H1 (cell line): ENCODE results near the gene LOXHD1. TPM values are rescaled to one million over a fixed set of nuclear protein-coding genes. Genes with fewer than 3 reads are reported as not detected.

Source experiments
- CTCF ChIA-PET: fragments of 300-600 bp; sonication (Branson Sonifier 250); formaldehyde crosslinking; loops from one replicate; lab custom pipeline; 2021; ENCODE audit not compliant: partially characterized antibody; lab: Charles Lee
- POLR2A ChIA-PET: fragments of 300-600 bp; sonication (Branson Sonifier 250); formaldehyde crosslinking; loops from one replicate; lab custom pipeline; 2021; ENCODE audit warnings: inconsistent platforms; ENCODE audit not compliant: partially characterized antibody; lab: Charles Lee
- DNase-seq, 2 experiments: peaks; one replicate each; pipeline versions ENCODE4 v3.0.0 to v3.0.0-alpha.2; 2010 to 2022; ENCODE audit warnings: low spot score in 2 of 2, low read depth in 1 of 2, mixed read lengths in 1 of 2
- FAIRE-seq: peaks from 2 replicates; lab custom pipeline; 2011; peaks lifted over from hg19 to GRCh38; lab: Jason Lieb, UNC
- H2AFZ ChIP-seq: 2 replicates; pipeline ENCODE4 v1.8.1; 2012; ENCODE audit warnings: low read length, inconsistent platforms
- H2AK5ac ChIP-seq: 2 replicates; pipeline ENCODE4 v1.6.1; 2013; ENCODE audit warnings: low read depth, low read length
- H2BK120ac ChIP-seq: replicated peaks from 2 replicates; pipeline ENCODE3; 2013; ENCODE audit warnings: low read depth, low read length, inconsistent platforms
- H2BK12ac ChIP-seq: 2 replicates; pipeline ENCODE4 v1.6.1; 2013; ENCODE audit warnings: low read depth, low read length
- H2BK15ac ChIP-seq: 2 replicates; pipeline ENCODE4 v1.6.1; 2013; ENCODE audit warnings: low read length
- H2BK20ac ChIP-seq: 2 replicates; pipeline ENCODE4 v1.6.1; 2013; ENCODE audit warnings: low read length
- H2BK5ac ChIP-seq: 2 replicates; pipeline ENCODE4 v1.6.1; 2013; ENCODE audit warnings: low read depth, low read length
- H3K14ac ChIP-seq: 2 replicates; pipeline ENCODE4 v1.6.1; 2013; ENCODE audit warnings: inconsistent platforms; ENCODE audit not compliant: insufficient read length
- H3K18ac ChIP-seq: 2 replicates; pipeline ENCODE4 v1.6.1; 2013; ENCODE audit warnings: low read length; ENCODE audit errors: extremely low read depth
- H3K23ac ChIP-seq: 2 replicates; pipeline ENCODE4 v1.6.1; 2013; ENCODE audit warnings: inconsistent platforms; ENCODE audit not compliant: insufficient read length
- H3K23me2 ChIP-seq: 2 replicates; pipeline ENCODE4 v1.6.1; 2013; ENCODE audit warnings: low read depth, low read length
- H3K27ac ChIP-seq: 2 replicates; pipeline ENCODE4 v1.6.1; 2011; ENCODE audit warnings: low read depth, low read length, inconsistent platforms
- H3K27me3 ChIP-seq, 4 experiments: replicated peaks in 1 of 4; 1 replicate in 1 of 4; 2 replicates in 3 of 4; pipeline versions ENCODE4 v1.6.1 to v1.8.1; 2011 to 2013; ENCODE audit warnings: low read length in 3 of 4, mild to moderate bottlenecking in 3 of 4, inconsistent platforms in 2 of 4, mixed read lengths in 2 of 4, moderate library complexity in 1 of 4; ENCODE audit not compliant: control insufficient read depth in 3 of 4, insufficient read depth in 3 of 4; ENCODE audit errors: extremely low read depth in 1 of 4
- H3K36me3 ChIP-seq, 4 experiments: 2 replicates each; pipeline versions ENCODE4 v1.6.1 to v1.8.1; 2011 to 2013; ENCODE audit warnings: mild to moderate bottlenecking in 4 of 4, low read length in 3 of 4, moderate library complexity in 2 of 4, control low read depth in 1 of 4, inconsistent platforms in 1 of 4; ENCODE audit not compliant: insufficient read depth in 4 of 4, control insufficient read depth in 2 of 4
- H3K4ac ChIP-seq: replicated peaks from 2 replicates; pipeline ENCODE3; 2013; ENCODE audit warnings: low read length, low read depth, mixed read lengths, inconsistent platforms; ENCODE audit not compliant: insufficient read length
- H3K4me1 ChIP-seq, 4 experiments: replicated peaks in 1 of 4; 1 replicate in 1 of 4; 2 replicates in 3 of 4; pipeline versions ENCODE4 v1.6.1 to v1.8.1; 2011 to 2013; ENCODE audit warnings: low read length in 3 of 4, inconsistent platforms in 2 of 4, mixed read lengths in 1 of 4; ENCODE audit not compliant: insufficient read depth in 4 of 4, control insufficient read depth in 3 of 4
- H3K4me2 ChIP-seq, 2 experiments: 2 replicates each; pipeline versions ENCODE4 v1.6.1 to v1.8.1; 2011 to 2013; ENCODE audit warnings: low read depth in 2 of 2, low read length in 2 of 2, control low read depth in 1 of 2, inconsistent platforms in 1 of 2, mild to moderate bottlenecking in 1 of 2; ENCODE audit not compliant: insufficient read depth in 1 of 2
- H3K4me3 ChIP-seq, 4 experiments: fragments of 200-600, 300-600 bp in 1 of 4; sonication (generic), shearing (Covaris generic), sonication (Bioruptor Twin) in 1 of 4; 2 replicates each; pipeline versions ENCODE4 v1.5.1 to v1.8.1; 2011 to 2016; ENCODE audit warnings: low read length in 4 of 4, low read depth in 3 of 4, control low read depth in 2 of 4, inconsistent platforms in 2 of 4, mild to moderate bottlenecking in 2 of 4, mixed read lengths in 1 of 4, moderate library complexity in 1 of 4; ENCODE audit not compliant: insufficient read depth in 2 of 4; ENCODE audit errors: extremely low read depth in 1 of 4
- H3K56ac ChIP-seq: replicated peaks from 2 replicates; pipeline ENCODE3; 2013; ENCODE audit warnings: low read depth, mild to moderate bottlenecking, mixed read lengths, low read length, inconsistent platforms; ENCODE audit not compliant: insufficient read length
- H3K79me1 ChIP-seq: 2 replicates; pipeline ENCODE4 v1.6.1; 2013; ENCODE audit warnings: low read depth, low read length, control low read depth
- H3K79me2 ChIP-seq, 2 experiments: 2 replicates each; pipeline versions ENCODE4 v1.6.1 to v1.8.1; 2012 to 2013; ENCODE audit warnings: low read length in 2 of 2, mild to moderate bottlenecking in 2 of 2, inconsistent platforms in 1 of 2; ENCODE audit not compliant: insufficient read depth in 2 of 2, control insufficient read depth in 1 of 2
- H3K9ac ChIP-seq, 4 experiments: replicated peaks in 1 of 4; 1 replicate in 1 of 4; 2 replicates in 3 of 4; pipeline versions ENCODE4 v1.6.1 to v1.8.1; 2011 to 2013; ENCODE audit warnings: low read depth in 3 of 4, low read length in 3 of 4, control low read depth in 2 of 4, mild to moderate bottlenecking in 2 of 4, moderate library complexity in 2 of 4, inconsistent platforms in 1 of 4; ENCODE audit errors: extremely low read depth in 1 of 4
- H3K9me3 ChIP-seq, 2 experiments: 2 replicates each; pipeline versions ENCODE4 v1.6.1 to v1.8.1; 2012 to 2013; ENCODE audit warnings: mild to moderate bottlenecking in 2 of 2, moderate library complexity in 2 of 2, control low read depth in 1 of 2, inconsistent platforms in 1 of 2, low read depth in 1 of 2, low read length in 1 of 2, mixed read lengths in 1 of 2; ENCODE audit not compliant: insufficient read depth in 2 of 2
- H4K20me1 ChIP-seq, 2 experiments: replicated peaks in 1 of 2; 2 replicates each; pipeline versions ENCODE3 to v1.8.1; 2011 to 2013; ENCODE audit warnings: inconsistent platforms in 2 of 2, low read length in 2 of 2, mild to moderate bottlenecking in 1 of 2; ENCODE audit not compliant: insufficient read depth in 2 of 2, control insufficient read depth in 1 of 2
- H4K5ac ChIP-seq: 2 replicates; pipeline ENCODE4 v1.6.1; 2013; ENCODE audit warnings: low read length, low read depth, mixed read lengths, inconsistent platforms; ENCODE audit not compliant: insufficient read length
- H4K8ac ChIP-seq: 2 replicates; pipeline ENCODE4 v1.8.0; 2013; ENCODE audit warnings: mild to moderate bottlenecking, moderate library complexity, low read length, inconsistent platforms; ENCODE audit not compliant: insufficient read depth; ENCODE audit errors: extremely low read depth
- H4K91ac ChIP-seq: replicated peaks from 2 replicates; pipeline ENCODE3; 2013; ENCODE audit warnings: low read length, mixed read lengths, inconsistent platforms; ENCODE audit not compliant: insufficient read length
- polyA plus RNA-seq, 7 experiments: library from polyadenylated mRNA; depleted of rRNA in 3 of 7; stranded (reverse) in 5 of 7; unstranded in 2 of 7; fragments of >200 nt in 5 of 7; fragments of 200-250 nt in 2 of 7; gene quantifications; 1 replicate in 5 of 7; 2 replicates in 1 of 7; 4 replicates in 1 of 7; pipeline versions ENCODE4 v1.2.1 to v1.2.3, GENCODE V29; 2011 to 2013; ENCODE audit warnings: missing spikeins in 2 of 7, mixed read lengths in 2 of 7
- total RNA-seq: library from RNA; stranded (reverse); fragmentation: NEBNext Ultra II Directional; extraction: Animal tissue kit (Norgen Biotek cat#: 25700); gene quantifications from 2 replicates; pipeline ENCODE4 v1.2.1, GENCODE V29; 2021
- TF ChIP-seq, protein P1 (sequence below): IDR thresholded peaks from 2 replicates; pipeline ENCODE4 v1.6.1; 2011; ENCODE audit warnings: low read depth, mild to moderate bottlenecking, low read length; ENCODE audit not compliant: insufficient read depth

Gene LOXHD1
- total and polyA plus RNA-seq, 2 of the 8 experiments (the other 6 are each of a cell fraction or from before 2014, with no cell fraction given): 0.02 TPM; not detected in 1

DNA sequence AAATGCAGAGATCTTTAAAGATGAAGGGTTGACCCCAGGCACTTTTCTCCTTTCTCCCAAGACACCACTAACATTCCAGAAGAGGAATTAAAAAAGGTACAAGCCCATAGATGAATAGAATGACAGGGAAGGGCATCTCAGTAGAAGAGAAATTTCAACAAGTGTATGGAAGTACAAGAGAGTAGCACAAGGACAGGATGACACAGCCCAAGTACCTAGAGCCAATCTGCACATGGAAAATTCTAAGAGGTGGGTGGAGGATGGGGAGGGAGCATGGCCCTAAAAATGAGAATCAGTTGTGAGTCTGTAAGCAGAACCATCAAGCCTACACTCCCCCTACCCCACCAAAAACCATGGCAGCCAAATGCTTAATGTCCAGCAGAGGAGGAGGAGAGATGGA is 39.7 kb upstream of the LOXHD1 start:
- no peaks in the 10 kb centered on the region for H4K20me1 ChIP-seq
- peaks cover 0 to 10% (median 2%) of the 10 kb centered on the region in 4 experiments; a peak in 5 of 7 replicates for H3K4me1 ChIP-seq
- H3K27me3 ChIP-seq: no peaks in the 10 kb centered on the region
- no peak overlapping the region for H2BK15ac ChIP-seq
- H2BK5ac ChIP-seq: no peak overlapping the region
- H3K23ac ChIP-seq: no peak overlapping the region
- no peak overlapping the region for H2BK12ac ChIP-seq
- H3K14ac ChIP-seq: no peak overlapping the region
- FAIRE-seq (no peak), DNase-seq (no peak)
- H3K23me2 ChIP-seq: peaks cover 7% of the 10 kb centered on the region; the same call in 1 of the 2 replicates
- no peak overlapping the region for H4K8ac ChIP-seq
- CTCF ChIA-PET: interaction anchor here (0.6 to 1.7 kb wide), 2 partner anchors 39 to 263 kb away, joined by 3 to 6 read pairs; no protein-coding TSS in a partner anchor
- no peak overlapping the region for H2AFZ ChIP-seq
- POLR2A ChIA-PET: interaction anchor here (1.6 kb wide), 1 partner anchor 9 kb away, joined by 3 read pairs; no protein-coding TSS in a partner anchor
- no peak overlapping the region for H3K4ac ChIP-seq
- no peak overlapping the region for H3K27ac ChIP-seq
- no peaks in the 10 kb centered on the region for H3K79me2 ChIP-seq
- H3K56ac ChIP-seq: no peak overlapping the region
- no peak overlapping the region for H4K91ac ChIP-seq
- no peak overlapping the region for H3K4me2 ChIP-seq
- H3K4me3 ChIP-seq: no peak overlapping the region
- no peak overlapping the region for H3K9ac ChIP-seq
- no peaks in the 10 kb centered on the region for H3K9me3 ChIP-seq
- H3K79me1 ChIP-seq: no peaks in the 10 kb centered on the region
- H2AK5ac ChIP-seq: no peak overlapping the region
- no peaks in the 10 kb centered on the region for H3K36me3 ChIP-seq
- H4K5ac ChIP-seq: no peak overlapping the region
- no peak overlapping the region for H2BK20ac ChIP-seq
- H3K18ac ChIP-seq: no peak overlapping the region
- no peak overlapping the region for H2BK120ac ChIP-seq
- TF ChIP-seq, protein P1, sequence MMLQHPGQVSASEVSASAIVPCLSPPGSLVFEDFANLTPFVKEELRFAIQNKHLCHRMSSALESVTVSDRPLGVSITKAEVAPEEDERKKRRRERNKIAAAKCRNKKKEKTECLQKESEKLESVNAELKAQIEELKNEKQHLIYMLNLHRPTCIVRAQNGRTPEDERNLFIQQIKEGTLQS: no peak
